VCaP (cell line): ENCODE measurements around the gene SLC4A2.

Source experiments
- H3K27ac ChIP-seq: fragments of 450-650 bp; 2 replicates; pipeline ENCODE4 v1.5.1; 2017
- TF ChIP-seq, protein P1 (sequence below): fragments of 450-650 bp; conservative IDR thresholded peaks from 2 replicates; pipeline ENCODE4 v1.5.1; 2017; ENCODE audit warnings: mild to moderate bottlenecking, moderate library complexity

Gene SLC4A2

DNA sequence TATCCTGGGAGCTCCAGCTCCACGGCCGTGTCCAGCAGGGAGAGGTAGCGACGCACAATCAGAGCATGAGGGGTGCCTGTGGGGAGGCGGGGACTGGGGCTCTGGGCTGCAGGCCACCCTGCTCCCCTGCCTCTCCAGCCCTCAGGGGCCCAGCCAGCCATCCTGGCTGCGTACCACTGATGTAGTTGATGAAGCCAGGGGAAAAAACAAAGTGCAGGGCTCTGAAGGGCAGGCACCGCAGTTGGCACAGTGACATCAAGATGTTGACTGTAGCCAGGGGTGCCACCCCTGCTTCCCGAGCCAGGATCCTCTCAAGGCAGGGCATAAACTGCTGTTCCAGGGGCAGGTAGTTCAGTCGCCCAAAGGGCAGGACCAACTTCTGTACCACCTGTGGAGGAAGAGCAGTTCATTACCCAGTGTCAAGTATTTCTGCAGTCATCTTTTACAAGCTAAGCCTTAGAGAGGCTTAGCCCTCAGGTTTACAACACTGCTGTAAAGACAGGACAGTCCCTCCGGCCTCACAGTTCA, 18.4 kb downstream of the SLC4A2 start:
- TF ChIP-seq, protein P1, sequence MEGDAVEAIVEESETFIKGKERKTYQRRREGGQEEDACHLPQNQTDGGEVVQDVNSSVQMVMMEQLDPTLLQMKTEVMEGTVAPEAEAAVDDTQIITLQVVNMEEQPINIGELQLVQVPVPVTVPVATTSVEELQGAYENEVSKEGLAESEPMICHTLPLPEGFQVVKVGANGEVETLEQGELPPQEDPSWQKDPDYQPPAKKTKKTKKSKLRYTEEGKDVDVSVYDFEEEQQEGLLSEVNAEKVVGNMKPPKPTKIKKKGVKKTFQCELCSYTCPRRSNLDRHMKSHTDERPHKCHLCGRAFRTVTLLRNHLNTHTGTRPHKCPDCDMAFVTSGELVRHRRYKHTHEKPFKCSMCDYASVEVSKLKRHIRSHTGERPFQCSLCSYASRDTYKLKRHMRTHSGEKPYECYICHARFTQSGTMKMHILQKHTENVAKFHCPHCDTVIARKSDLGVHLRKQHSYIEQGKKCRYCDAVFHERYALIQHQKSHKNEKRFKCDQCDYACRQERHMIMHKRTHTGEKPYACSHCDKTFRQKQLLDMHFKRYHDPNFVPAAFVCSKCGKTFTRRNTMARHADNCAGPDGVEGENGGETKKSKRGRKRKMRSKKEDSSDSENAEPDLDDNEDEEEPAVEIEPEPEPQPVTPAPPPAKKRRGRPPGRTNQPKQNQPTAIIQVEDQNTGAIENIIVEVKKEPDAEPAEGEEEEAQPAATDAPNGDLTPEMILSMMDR = no peak
- H3K27ac ChIP-seq = no peak overlapping the region; the same call in 1 of the 2 replicates

GRCh38 chr7:151078233-151079040, 19.0 kb downstream of the SLC4A2 start:
- TF ChIP-seq, protein P1 = no peak
- peak overlapping the region; percentile 97 for H3K27ac ChIP-seq

DNA sequence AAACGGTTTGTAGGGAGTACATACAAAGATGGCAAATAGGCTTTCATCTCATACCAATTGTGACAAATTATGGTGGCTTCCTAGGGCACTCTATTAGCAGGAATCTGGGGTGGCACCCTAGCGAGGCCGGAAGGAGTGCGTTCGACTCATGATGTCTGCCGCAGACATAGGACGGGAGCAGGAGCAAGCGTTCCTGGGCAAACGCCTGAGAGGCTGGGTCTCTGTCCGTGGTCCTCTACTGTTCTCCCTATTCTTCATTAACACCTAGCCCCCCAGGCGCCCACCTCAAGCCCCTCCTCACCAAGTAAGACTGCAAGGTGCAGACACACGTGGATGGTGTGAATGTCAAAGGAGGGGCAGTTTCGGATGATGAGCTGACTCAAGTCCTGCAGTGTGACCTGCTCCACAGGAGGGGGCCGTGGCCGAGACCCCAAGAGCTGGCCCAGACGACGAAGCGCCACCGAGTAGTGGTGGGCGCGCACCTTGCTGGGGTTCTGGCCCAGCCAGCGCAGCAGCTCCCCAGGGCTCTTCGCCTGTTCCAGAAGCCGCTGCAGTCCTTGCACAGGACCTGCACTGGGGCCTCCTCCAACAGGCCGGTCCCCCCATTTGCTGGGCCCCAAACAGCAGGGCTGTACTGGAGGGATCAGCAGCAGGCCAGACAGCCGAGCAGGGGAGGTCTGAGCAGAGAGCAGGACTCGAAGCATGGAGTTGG, 20.0 kb downstream of the SLC4A2 start:
- TF ChIP-seq, protein P1 = no peak
- peak overlapping the region; percentile 97 for H3K27ac ChIP-seq

DNA sequence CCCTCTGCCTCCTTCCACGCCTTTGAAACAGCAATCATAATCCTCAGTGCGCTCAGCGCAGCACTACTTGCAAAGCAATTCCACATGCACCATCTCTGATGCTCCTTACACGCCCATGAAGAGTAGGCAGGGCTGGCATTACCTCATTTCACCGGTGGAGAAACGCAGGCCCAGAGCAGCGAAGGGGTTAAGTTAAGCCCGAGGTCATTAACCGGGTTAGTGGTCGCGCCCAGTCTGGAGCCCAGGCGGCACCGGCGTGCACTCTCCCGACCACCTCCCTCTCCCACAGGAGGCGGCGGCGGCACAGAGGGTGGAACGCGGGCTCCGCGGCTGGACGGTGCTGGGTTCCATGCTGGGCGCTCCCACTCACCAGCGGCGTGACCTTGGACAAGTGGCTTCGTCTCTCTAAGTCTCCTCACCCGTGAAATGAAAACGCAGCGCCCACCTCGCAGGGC, 20.7 kb downstream of the SLC4A2 start:
- H3K27ac ChIP-seq = peak overlapping the region; percentile 97
- TF ChIP-seq, protein P1 = no peak

DNA sequence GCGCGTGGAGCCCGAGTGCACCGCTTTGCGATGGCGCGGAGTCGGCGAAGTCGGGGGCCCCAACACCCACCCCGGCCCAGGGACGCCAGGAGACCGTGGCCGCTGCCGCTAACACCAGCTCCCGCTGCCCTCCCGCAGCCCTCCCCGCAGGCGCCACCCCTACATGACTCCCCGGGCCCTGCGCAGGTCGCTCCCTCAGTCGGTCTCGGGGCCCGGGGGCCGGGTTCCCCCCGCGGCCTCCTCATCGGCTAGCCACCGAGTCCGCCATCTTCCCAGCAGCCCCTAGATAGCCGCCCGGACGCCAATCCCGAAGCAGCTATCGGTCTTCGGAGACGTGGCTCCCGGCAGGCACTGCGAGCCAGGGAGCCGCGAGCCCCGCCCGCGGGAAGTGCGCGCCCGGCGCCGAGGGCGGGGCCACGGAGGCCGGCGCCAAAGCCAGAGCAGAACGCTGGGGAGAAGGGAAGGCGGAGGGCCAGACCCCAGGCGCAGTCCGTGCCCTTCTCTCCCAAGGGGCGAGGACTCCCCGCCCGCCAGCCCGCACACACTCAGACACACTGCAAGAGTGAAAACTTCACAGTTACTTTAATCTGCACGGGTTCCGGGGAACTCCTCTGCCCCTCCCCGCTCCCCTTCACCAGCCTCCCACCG, 21.3 kb downstream of the SLC4A2 start, which contains the start of gene FASTK:
Gene FASTK (minus strand): TSS at position 288 of the 648 bp plus-strand sequence. CDS start 43 bp downstream, at position 245.
- TF ChIP-seq, protein P1 = no peak
- H3K27ac ChIP-seq = peak within 1 kb of the TSS; percentile 97

GRCh38 chr7:151081170-151082101, 22.0 kb downstream of the SLC4A2 start:
- peak overlapping the region; percentile 97 for H3K27ac ChIP-seq
- TF ChIP-seq, protein P1 = no peak
